GM18499 (cell line): ENCODE measurements around the gene PM20D1.
"Not testable (repeated sequence)": the region's sequence is repeated elsewhere in the genome, so short reads cannot be mapped to it uniquely, and the experiment has no call there.

ENCODE experiments used
- ATAC-seq: cut with Tn5 transposase; IDR thresholded peaks from one replicate; pipeline ENCODE4 v1.9.1; 2021; ENCODE audit warnings: moderate number of reproducible peaks; ENCODE audit not compliant: insufficient read depth, unreplicated experiment

Gene PM20D1

GRCh38 chr1:205849619-205850355 is at the start of gene PM20D1:
Gene PM20D1, minus strand, starts transcription at chr1:205850132. Its CDS starts 60 bp downstream, at chr1:205850072.
- peak; percentile 94 for ATAC-seq

- no peak for ATAC-seq
Measured at GRCh38 chr1:205896351-205896750, 46.4 kb upstream of the PM20D1 start.

GRCh38 chr1:205894119-205894518 is 44.2 kb upstream of the PM20D1 start:
- not testable (repeated sequence) for ATAC-seq

- ATAC-seq = not testable (repeated sequence)
Measured at GRCh38 chr1:205892175-205892574, 42.2 kb upstream of the PM20D1 start.

- not testable (repeated sequence) for ATAC-seq
Measured at GRCh38 chr1:205891481-205891880, 41.5 kb upstream of the PM20D1 start.

- ATAC-seq = not testable (repeated sequence)
Measured at GRCh38 chr1:205890631-205891030, 40.7 kb upstream of the PM20D1 start.

- ATAC-seq = not testable (repeated sequence)
Measured at GRCh38 chr1:205889706-205890105, 39.8 kb upstream of the PM20D1 start.

- ATAC-seq = not testable (repeated sequence)
Measured at GRCh38 chr1:205889006-205889405, 39.1 kb upstream of the PM20D1 start.

- no peak for ATAC-seq
Measured at GRCh38 chr1:205883792-205884191, 33.9 kb upstream of the PM20D1 start.

- no peak for ATAC-seq
Measured at GRCh38 chr1:205880923-205881322, 31.0 kb upstream of the PM20D1 start.

GRCh38 chr1:205879974-205880373 is 30.0 kb upstream of the PM20D1 start:
- no peak for ATAC-seq

- ATAC-seq = no peak
Measured at GRCh38 chr1:205878026-205878425, 28.1 kb upstream of the PM20D1 start.

GRCh38 chr1:205873148-205873547 is 23.2 kb upstream of the PM20D1 start:
- not testable (repeated sequence) for ATAC-seq

GRCh38 chr1:205870236-205870635 is 20.3 kb upstream of the PM20D1 start:
- no peak for ATAC-seq

GRCh38 chr1:205861540-205861939 is 11.6 kb upstream of the PM20D1 start:
- ATAC-seq = no peak

GRCh38 chr1:205858141-205858961 is 8.4 kb upstream of the PM20D1 start:
- ATAC-seq = no peak

GRCh38 chr1:205857501-205857900 is 7.6 kb upstream of the PM20D1 start:
- not testable (repeated sequence) for ATAC-seq

GRCh38 chr1:205856433-205856832 is 6.5 kb upstream of the PM20D1 start:
- no peak for ATAC-seq

GRCh38 chr1:205852969-205853368 is 3.0 kb upstream of the PM20D1 start:
- no peak for ATAC-seq

GRCh38 chr1:205851993-205852392 is 2.1 kb upstream of the PM20D1 start:
- ATAC-seq = no peak
